Measurements from ENCODE around the gene HAUS6. TPM values are rescaled to one million over a fixed set of nuclear protein-coding genes. Genes with fewer than 3 reads are reported as not detected.
A peak's percentile ranks its signal among the peaks of the same experiment; 100 is the strongest.

The HAUS6 gene
- total RNA-seq, 4 donors from 2014 or later = 5.6 to 13.7 (median 10.6) TPM

GRCh38 chr9:19136129-19136528 lies 33.4 kb upstream of the HAUS6 start:
- H3K4me3 ChIP-seq = no peak overlapping the region
- H3K9me3 ChIP-seq = no peaks in the 10 kb centered on the region
- H3K27ac ChIP-seq = no peak overlapping the region
- DNase-seq (ENCODE audit: low spot score in 2 of 2) = no peak
- TF ChIP-seq CTCF (IDR thresholded peaks at IDR 0.05) (no peak), POLR2A (IDR thresholded peaks at IDR 0.05) (no peak), EP300 (IDR thresholded peaks at IDR 0.05) (no peak), POLR2AphosphoS5 (IDR thresholded peaks at IDR 0.05) (no peak)
- WGBS = 80% methylated on average over 3 of the region's 3 CpGs
- no peaks in the 10 kb centered on the region for H3K4me1 ChIP-seq
- H3K27me3 ChIP-seq = no peaks in the 10 kb centered on the region
- no peaks in the 10 kb centered on the region for H3K36me3 ChIP-seq

- Histone ChIP-seq H3K4me1 (peaks cover 14% of the 10 kb centered on the region), H3K4me3 (no peak overlapping the region), H3K27ac (no peak overlapping the region), H3K27me3 (no peaks in the 10 kb centered on the region), H3K9me3 (no peaks in the 10 kb centered on the region), H3K36me3 (no peaks in the 10 kb centered on the region)
- no peak for TF ChIP-seq EP300 (IDR thresholded peaks at IDR 0.05)
- TF ChIP-seq POLR2AphosphoS5 (IDR thresholded peaks at IDR 0.05) = no peak
- no peak for TF ChIP-seq POLR2A (IDR thresholded peaks at IDR 0.05)
- no peak for TF ChIP-seq CTCF (IDR thresholded peaks at IDR 0.05)
- WGBS = 97% methylated on average over 6 of the region's 6 CpGs
- no peak for DNase-seq (ENCODE audit: low spot score in 2 of 2)
Observed at GRCh38 chr9:19133549-19134345, 31.0 kb upstream of the HAUS6 start.

GRCh38 chr9:19130436-19130835 lies 27.7 kb upstream of the HAUS6 start:
- Histone ChIP-seq H3K27me3 (no peaks in the 10 kb centered on the region), H3K4me1 (peaks cover 27% of the 10 kb centered on the region), H3K27ac (no peak overlapping the region), H3K9me3 (no peaks in the 10 kb centered on the region), H3K4me3 (no peak overlapping the region), H3K36me3 (peaks cover 1% of the 10 kb centered on the region)
- WGBS = 88% methylated on average over 8 of the region's 8 CpGs
- TF ChIP-seq POLR2AphosphoS5 (IDR thresholded peaks at IDR 0.05) = no peak
- TF ChIP-seq CTCF (IDR thresholded peaks at IDR 0.05) = no peak
- no peak for TF ChIP-seq POLR2A (IDR thresholded peaks at IDR 0.05)
- TF ChIP-seq EP300 (IDR thresholded peaks at IDR 0.05) = no peak
- DNase-seq (ENCODE audit: low spot score in 2 of 2) = no peak

GRCh38 chr9:19127871-19128500 lies 25.3 kb upstream of the HAUS6 start:
- no peaks in the 10 kb centered on the region for H3K9me3 ChIP-seq
- H3K27me3 ChIP-seq = no peaks in the 10 kb centered on the region
- peak overlapping the region; percentile 92 for H3K27ac ChIP-seq
- H3K36me3 ChIP-seq = peaks cover 9% of the 10 kb centered on the region
- peak; percentile 78 to 85 for DNase-seq (ENCODE audit: low spot score in 2 of 2)
- TF ChIP-seq EP300 (IDR thresholded peaks at IDR 0.05) (no peak), POLR2A (IDR thresholded peaks at IDR 0.05) (no peak), CTCF (IDR thresholded peaks at IDR 0.05) (no peak), POLR2AphosphoS5 (IDR thresholded peaks at IDR 0.05) (no peak)
- H3K4me1 ChIP-seq = peaks cover 52% of the 10 kb centered on the region
- peak overlapping the region; percentile 72 for H3K4me3 ChIP-seq
- WGBS = 6% methylated on average over 40 of the region's 40 CpGs

- H3K36me3 ChIP-seq = peaks cover 41% of the 10 kb centered on the region
- H3K9me3 ChIP-seq = no peaks in the 10 kb centered on the region
- TF ChIP-seq POLR2AphosphoS5 (IDR thresholded peaks at IDR 0.05) (no peak), POLR2A (IDR thresholded peaks at IDR 0.05) (no peak), CTCF (IDR thresholded peaks at IDR 0.05) (no peak), EP300 (IDR thresholded peaks at IDR 0.05) (no peak)
- no peaks in the 10 kb centered on the region for H3K27me3 ChIP-seq
- H3K4me3 ChIP-seq = peak overlapping the region; percentile 72
- H3K27ac ChIP-seq = peak overlapping the region; percentile 82
- peaks cover 74% of the 10 kb centered on the region for H3K4me1 ChIP-seq
- DNase-seq (ENCODE audit: low spot score in 2 of 2) = no peak
Observed at GRCh38 chr9:19124430-19124793, 21.7 kb upstream of the HAUS6 start.
